K562 (cell line): Measurements from ENCODE around the gene IL23R. TPM values are rescaled to one million over a fixed set of nuclear protein-coding genes. Genes with fewer than 3 reads are reported as not detected.

Experiments
- ATAC-seq: fragments of 200-7000 bp; cut with Tn5 transposase; 3 replicates; pipeline ENCODE4 v1.9.1; 2020; ENCODE audit warnings: moderate library complexity
- BruUV-seq: library from RNA; stranded (reverse); fragments of 400-500 nt; replicated peaks from 2 replicates; lab custom pipeline; 2021; lab: Mats Ljungman, UMichigan
- CTCF ChIA-PET: fragments of 300-600 bp; formaldehyde crosslinking; extraction: SDS; loops from one replicate; lab custom pipeline; 2021; ENCODE audit warnings: low intra/inter-chr PET ratio; lab: Yijun Ruan, JAX
- POLR2A ChIA-PET: fragments of 300-600, 350-650 bp; sonication (Branson Sonifier 250); formaldehyde crosslinking; extraction: SDS; loops from one replicate; lab custom pipeline; 2021; ENCODE audit warnings: antibody characterized with exemption, inconsistent platforms; lab: Yijun Ruan, JAX
- DNase-seq, 4 experiments: peaks; one replicate each; pipeline versions ENCODE4 v3.0.0 to v3.0.0-alpha.2; 2011 to 2018; ENCODE audit warnings: low spot score in 3 of 4, mixed read lengths in 3 of 4; ENCODE audit errors: extremely low read depth in 1 of 4
- FAIRE-seq: peaks from 2 replicates; lab custom pipeline; 2011; peaks lifted over from hg19 to GRCh38; lab: Jason Lieb, UNC
- H2AFZ ChIP-seq: 2 replicates; pipeline ENCODE4 v1.6.0; 2011; ENCODE audit warnings: low read depth, low read length, control low read depth, inconsistent platforms
- H3K27ac ChIP-seq: fragments of 200-600 bp; 3 replicates; pipeline ENCODE4 v1.8.0; 2011; ENCODE audit warnings: low read depth, mild to moderate bottlenecking, control low read depth, inconsistent platforms, low read length, moderate library complexity, mixed read lengths; ENCODE audit errors: extremely low read depth
- H3K27me3 ChIP-seq, 2 experiments: fragments of 300-600 bp in 1 of 2; 2 replicates in 1 of 2; 3 replicates in 1 of 2; pipeline versions ENCODE4 v1.6.0 to v1.8.0; 2011; ENCODE audit warnings: inconsistent platforms in 2 of 2, low read length in 2 of 2, mild to moderate bottlenecking in 1 of 2, mixed read lengths in 1 of 2, moderate library complexity in 1 of 2; ENCODE audit not compliant: control insufficient read depth in 2 of 2, insufficient read depth in 2 of 2
- H3K36me3 ChIP-seq: fragments of 300-600 bp; 3 replicates; pipeline ENCODE4 v1.8.0; 2011; ENCODE audit warnings: mild to moderate bottlenecking, low read length, inconsistent platforms; ENCODE audit not compliant: control insufficient read depth, insufficient read depth
- H3K4me1 ChIP-seq, 2 experiments: fragments of 200-600 bp in 1 of 2; replicated peaks in 1 of 2; 2 replicates in 1 of 2; 3 replicates in 1 of 2; pipeline versions ENCODE4 v1.5.1 to v1.8.0; 2011; ENCODE audit warnings: inconsistent platforms in 2 of 2, low read length in 2 of 2, mild to moderate bottlenecking in 1 of 2, mixed read lengths in 1 of 2, moderate library complexity in 1 of 2; ENCODE audit not compliant: control insufficient read depth in 2 of 2, insufficient read depth in 2 of 2
- H3K4me2 ChIP-seq: 2 replicates; pipeline ENCODE4 v1.6.1; 2011; ENCODE audit warnings: low read length, control low read depth, inconsistent platforms, mixed read lengths; ENCODE audit not compliant: insufficient read depth
- H3K4me3 ChIP-seq: fragments of 200-600 bp; sonication (generic), shearing (Covaris generic); 2 replicates; pipeline ENCODE4 v1.5.1; 2016; ENCODE audit warnings: control low read depth, inconsistent platforms
- H3K79me2 ChIP-seq: fragments of 200-600 bp; 3 replicates; pipeline ENCODE4 v1.8.0; 2011; ENCODE audit warnings: low read length, inconsistent platforms; ENCODE audit not compliant: control insufficient read depth, insufficient read depth
- H3K9ac ChIP-seq, 2 experiments: 2 replicates each; pipeline versions ENCODE4 v1.6.0 to v1.6.1; 2011; ENCODE audit warnings: low read depth in 2 of 2, low read length in 2 of 2, control low read depth in 1 of 2, inconsistent platforms in 1 of 2, mild to moderate bottlenecking in 1 of 2, mixed read lengths in 1 of 2; ENCODE audit not compliant: insufficient read depth in 1 of 2
- H3K9me1 ChIP-seq: one replicate; pipeline ENCODE4 v1.6.0; 2011; ENCODE audit warnings: inconsistent platforms, mild to moderate bottlenecking, low read length, moderate library complexity; ENCODE audit not compliant: control insufficient read depth, insufficient read depth
- H3K9me3 ChIP-seq: replicated peaks from 2 replicates; pipeline ENCODE4 v1.5.1; 2011; ENCODE audit warnings: low read depth, low read length, inconsistent platforms; ENCODE audit not compliant: control insufficient read depth, insufficient read depth
- H4K20me1 ChIP-seq: replicated peaks from 2 replicates; pipeline ENCODE4 v1.6.1; 2011; ENCODE audit warnings: low read length, inconsistent platforms, mixed read lengths; ENCODE audit not compliant: control insufficient read depth, insufficient read depth
- CUX1 ChIP-seq: fragments of 200-800 bp; sonication (Bioruptor generic); IDR thresholded peaks from 2 replicates; pipeline ENCODE4 v1.6.1; 2016; ENCODE audit warnings: missing genetic modification characterization, missing compliant biosample characterization
- HNRNPL ChIP-seq: fragments of 200-400 bp; formaldehyde crosslinking; IDR thresholded peaks from 2 replicates; pipeline ENCODE4 v1.6.1; 2017; ENCODE audit warnings: low read depth, mild to moderate bottlenecking, low read length
- KHSRP ChIP-seq: fragments of 450-650 bp; IDR thresholded peaks from 2 replicates; pipeline ENCODE4 v1.6.1; 2017
- MEF2A ChIP-seq: IDR thresholded peaks from 2 replicates; pipeline ENCODE4 v1.6.1; 2011; ENCODE audit warnings: low read depth, mild to moderate bottlenecking, low read length, moderate library complexity; ENCODE audit not compliant: control insufficient read depth
- MYBL2 ChIP-seq, 2 experiments: fragments of 450-650 bp in 1 of 2; sonication (generic) in 1 of 2; formaldehyde crosslinking in 1 of 2; IDR thresholded peaks; 2 replicates each; pipeline versions ENCODE4 v1.6.1 to v1.8.1; 2017 to 2022; ENCODE audit warnings: borderline replicate concordance in 1 of 2, inconsistent platforms in 1 of 2, low read depth in 1 of 2, mild to moderate bottlenecking in 1 of 2, missing genetic modification reagents in 1 of 2, moderate library complexity in 1 of 2
- NFIX ChIP-seq: fragments of 250-450 bp; sonication (Bioruptor Pico); IDR thresholded peaks from 2 replicates; pipeline ENCODE4 v1.4.0; 2020; ENCODE audit warnings: low read depth, mild to moderate bottlenecking, moderate library complexity
- RCOR1 ChIP-seq, 2 experiments: IDR thresholded peaks; 2 replicates each; pipeline ENCODE4 v1.6.1; 2012; ENCODE audit warnings: low read depth in 2 of 2, low read length in 2 of 2, borderline replicate concordance in 1 of 2, improper control_type of control experiment in 1 of 2
- SIX5 ChIP-seq, 2 experiments: IDR thresholded peaks; 2 replicates each; pipeline ENCODE4 v1.6.1; 2011; ENCODE audit warnings: low read length in 2 of 2, borderline replicate concordance in 1 of 2, low read depth in 1 of 2, mild to moderate bottlenecking in 1 of 2, moderate library complexity in 1 of 2; ENCODE audit not compliant: insufficient read depth in 1 of 2
- TCF3 ChIP-seq: sonication (generic); formaldehyde crosslinking; IDR thresholded peaks from 2 replicates; pipeline ENCODE4 v1.4.0; 2020; ENCODE audit warnings: mild to moderate bottlenecking, missing genetic modification reagents
- TCFL5 ChIP-seq: fragments of 250-450 bp; sonication (Bioruptor Pico); conservative IDR thresholded peaks from 2 replicates; pipeline ENCODE4 v1.6.1; 2021; ENCODE audit warnings: mild to moderate bottlenecking, moderate library complexity, matching md5 sums
- TRIM28 ChIP-seq: fragments of 450-650 bp; IDR thresholded peaks from 2 replicates; pipeline ENCODE4 v1.6.1; 2017
- ZBTB8A ChIP-seq: fragments of 450-650 bp; IDR thresholded peaks from 2 replicates; pipeline ENCODE4 v1.6.1; 2018; ENCODE audit warnings: mild to moderate bottlenecking, moderate library complexity; ENCODE audit not compliant: partially characterized antibody
- ZKSCAN8 ChIP-seq: fragments of 200-800 bp; sonication (Bioruptor generic); IDR thresholded peaks from 2 replicates; pipeline ENCODE4 v1.6.1; 2016; ENCODE audit warnings: missing genetic modification characterization, missing compliant biosample characterization
- ZNF395 ChIP-seq: fragments of 200-800 bp; sonication (Bioruptor generic); IDR thresholded peaks from 2 replicates; pipeline ENCODE4 v1.6.1; 2017; ENCODE audit warnings: missing genetic modification characterization, missing compliant biosample characterization
- WGBS: fragments of 100-300 bp; shearing (Covaris generic); methylation state at CpG from one replicate; pipeline ENCODE4 v1.1.6; 2016; ENCODE audit warnings: low coverage, mixed read lengths; ENCODE audit not compliant: insufficient coverage; ENCODE audit errors: missing lambda C conversion rate; 5-methylcytosine and 5-hydroxymethylcytosine counted together
- in situ Hi-C: fragments of 300-500 bp; cut with MboI; formaldehyde crosslinking; loops from 4 replicates; pipeline ENCODE4 v1.15.0; 2018; ENCODE audit warnings: inconsistent platforms, mixed read lengths
- intact Hi-C: fragments of 100-400 bp; cut with micrococcal nuclease; formaldehyde crosslinking; loops from 2 replicates; pipeline ENCODE4 v1.14.2; 2022
- polyA plus RNA-seq, 8 experiments: library from polyadenylated mRNA; depleted of rRNA in 4 of 8; stranded (reverse) in 5 of 8; unstranded in 3 of 8; fragments of >200 nt; fragmentation: Nextera tagmentation in 2 of 8; fragmentation: Illumina TruSeq in 1 of 8; extraction: Ambion mirVana in 2 of 8; extraction: Trizol in 1 of 8; gene quantifications; 2 replicates each; pipeline versions ENCODE4 v1.2.1 to v1.2.3, GENCODE V29; 2011 to 2014; ENCODE audit warnings: inconsistent platforms in 1 of 8, missing spikeins in 1 of 8
- total RNA-seq, 7 experiments: library from RNA; depleted of rRNA in 6 of 7; stranded (reverse); fragments of >200 nt in 6 of 7; fragmentation: Illumina TruSeq in 2 of 7; extraction: Trizol in 2 of 7; gene quantifications; 2 replicates each; pipeline versions ENCODE4 v1.2.1 to v1.2.3, GENCODE V29; 2011 to 2021; ENCODE audit warnings: low replicate concordance in 1 of 7
- TF ChIP-seq, protein P1 (sequence below): fragments of 450-650 bp; formaldehyde crosslinking; IDR thresholded peaks from 2 replicates; pipeline ENCODE4 v1.4.0; 2020; ENCODE audit warnings: mild to moderate bottlenecking

IL23R gene
- total and polyA plus RNA-seq, 9 of the 15 experiments (the other 6 are each of a cell fraction or from before 2014, with no cell fraction given): 4.4 to 52.7 (median 22.8) TPM

- H3K27me3 ChIP-seq: no peaks in the 10 kb centered on the region
- CTCF ChIA-PET: no interaction called here
- no peak for FAIRE-seq
- TF ChIP-seq ZKSCAN8 (CRISPR knock-in tag) (no peak), TCF3 (no peak), ZNF395 (CRISPR knock-in tag) (no peak), ZBTB8A (no peak), MYBL2 (IDR thresholded peaks at IDR 0.05; ENCODE audit: low read depth) (no peak), MYBL2 (CRISPR knock-in tag; IDR thresholded peaks at IDR 0.05; ENCODE audit: borderline replicate concordance) (no peak), KHSRP (no peak), CUX1 (CRISPR knock-in tag) (no peak), MEF2A (no peak), HNRNPL (no peak), NFIX (CRISPR knock-in tag) (no peak), RCOR1 (IDR thresholded peaks at IDR 0.05; ENCODE audit: borderline replicate concordance in 1 of 2, low read depth in 2 of 2, low read length in 2 of 2) (no peak), TRIM28 (no peak), TCFL5 (CRISPR knock-in tag) (no peak), SIX5 (IDR thresholded peaks at IDR 0.05; ENCODE audit: borderline replicate concordance in 1 of 2, insufficient read depth in 1 of 2, low read depth in 1 of 2, low read length in 2 of 2) (no peak)
- TF ChIP-seq, protein P1, sequence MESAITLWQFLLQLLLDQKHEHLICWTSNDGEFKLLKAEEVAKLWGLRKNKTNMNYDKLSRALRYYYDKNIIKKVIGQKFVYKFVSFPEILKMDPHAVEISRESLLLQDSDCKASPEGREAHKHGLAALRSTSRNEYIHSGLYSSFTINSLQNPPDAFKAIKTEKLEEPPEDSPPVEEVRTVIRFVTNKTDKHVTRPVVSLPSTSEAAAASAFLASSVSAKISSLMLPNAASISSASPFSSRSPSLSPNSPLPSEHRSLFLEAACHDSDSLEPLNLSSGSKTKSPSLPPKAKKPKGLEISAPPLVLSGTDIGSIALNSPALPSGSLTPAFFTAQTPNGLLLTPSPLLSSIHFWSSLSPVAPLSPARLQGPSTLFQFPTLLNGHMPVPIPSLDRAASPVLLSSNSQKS: no peak
These were observed 60.9 kb downstream of the IL23R start for GRCh38 chr1:67227196-67227595.

More at GRCh38 chr1:67227196-67227595, 60.9 kb downstream of the IL23R start:
- Histone ChIP-seq H3K4me1 (no peaks in the 10 kb centered on the region), H3K27ac (no peak overlapping the region), H4K20me1 (no peaks in the 10 kb centered on the region), H3K9me1 (no peaks in the 10 kb centered on the region), H3K4me3 (no peak overlapping the region), H3K4me2 (no peak overlapping the region), H3K36me3 (peaks cover 68% of the 10 kb centered on the region), H2AFZ (no peak overlapping the region), H3K9ac (no peak overlapping the region), H3K9me3 (no peaks in the 10 kb centered on the region), H3K79me2 (peaks cover 2% of the 10 kb centered on the region; the same call in 1 of the 3 replicates)
- POLR2A ChIA-PET: interaction anchor here (1.1 kb wide), 1 partner anchor 75 kb away, joined by 3 read pairs; no protein-coding TSS in a partner anchor
- no peak for ATAC-seq
- no peak for DNase-seq
- intact Hi-C loops (no loop called here), in situ Hi-C loops (loop anchor here (5.0 kb wide), 1 partner anchor 265 kb away; no protein-coding TSS in a partner anchor)
- no TSS peak for BruUV-seq
- WGBS: 72% methylated on average over 1 of the region's 1 CpG
